WTC11 (cell line): ENCODE data around the gene MYBL2.

Source experiments
- CREM ChIP-seq: sonication (generic); formaldehyde crosslinking; IDR thresholded peaks from 2 replicates; pipeline ENCODE4 v1.8.1; 2022; ENCODE audit warnings: mild to moderate bottlenecking, missing genetic modification reagents, moderate library complexity
- TCF7 ChIP-seq: sonication (generic); formaldehyde crosslinking; IDR thresholded peaks from 2 replicates; pipeline ENCODE4 v1.8.0; 2022; ENCODE audit warnings: mild to moderate bottlenecking, low read depth, missing genetic modification reagents, moderate library complexity
- ZNF317 ChIP-seq: sonication (generic); formaldehyde crosslinking; IDR thresholded peaks from 2 replicates; pipeline ENCODE4 v1.8.1; 2023; ENCODE audit warnings: low read depth, mild to moderate bottlenecking, moderate library complexity, missing genetic modification reagents, borderline replicate concordance
- TF ChIP-seq, protein P1 (sequence below): fragments of 200-600 bp; IDR thresholded peaks from 2 replicates; pipeline ENCODE4 v1.8.0; 2022; ENCODE audit warnings: antibody characterized with exemption
- TF ChIP-seq, protein P2 (sequence below): sonication (generic); formaldehyde crosslinking; IDR thresholded peaks from 2 replicates; pipeline ENCODE4 v1.8.1; 2023; ENCODE audit warnings: mild to moderate bottlenecking, moderate library complexity, missing genetic modification reagents
- TF ChIP-seq, protein P3 (sequence below): sonication (generic); formaldehyde crosslinking; IDR thresholded peaks from 2 replicates; pipeline ENCODE4 v1.8.0; 2022; ENCODE audit warnings: missing genetic modification reagents

DNA sequence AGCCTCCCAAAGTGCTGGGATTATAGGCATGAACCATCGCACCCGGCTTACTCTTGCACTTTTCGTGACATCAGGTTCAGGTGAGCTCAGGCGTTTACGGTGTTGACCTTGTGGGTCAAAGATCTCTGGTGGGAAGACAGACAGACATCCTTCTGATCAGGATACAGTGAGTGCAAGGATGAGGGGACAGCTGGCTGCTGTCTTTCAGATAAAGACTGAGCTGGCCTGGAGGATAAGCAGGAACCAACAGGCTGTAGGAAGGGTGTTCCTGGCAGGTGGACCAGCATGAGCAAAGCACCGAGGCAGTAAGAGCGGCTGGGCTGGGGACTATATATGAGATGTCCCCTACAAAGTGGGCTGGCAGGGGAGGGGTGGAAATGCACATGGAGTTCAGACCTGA lies 71.0 kb downstream of the MYBL2 start:
- TF ChIP-seq, protein P1, sequence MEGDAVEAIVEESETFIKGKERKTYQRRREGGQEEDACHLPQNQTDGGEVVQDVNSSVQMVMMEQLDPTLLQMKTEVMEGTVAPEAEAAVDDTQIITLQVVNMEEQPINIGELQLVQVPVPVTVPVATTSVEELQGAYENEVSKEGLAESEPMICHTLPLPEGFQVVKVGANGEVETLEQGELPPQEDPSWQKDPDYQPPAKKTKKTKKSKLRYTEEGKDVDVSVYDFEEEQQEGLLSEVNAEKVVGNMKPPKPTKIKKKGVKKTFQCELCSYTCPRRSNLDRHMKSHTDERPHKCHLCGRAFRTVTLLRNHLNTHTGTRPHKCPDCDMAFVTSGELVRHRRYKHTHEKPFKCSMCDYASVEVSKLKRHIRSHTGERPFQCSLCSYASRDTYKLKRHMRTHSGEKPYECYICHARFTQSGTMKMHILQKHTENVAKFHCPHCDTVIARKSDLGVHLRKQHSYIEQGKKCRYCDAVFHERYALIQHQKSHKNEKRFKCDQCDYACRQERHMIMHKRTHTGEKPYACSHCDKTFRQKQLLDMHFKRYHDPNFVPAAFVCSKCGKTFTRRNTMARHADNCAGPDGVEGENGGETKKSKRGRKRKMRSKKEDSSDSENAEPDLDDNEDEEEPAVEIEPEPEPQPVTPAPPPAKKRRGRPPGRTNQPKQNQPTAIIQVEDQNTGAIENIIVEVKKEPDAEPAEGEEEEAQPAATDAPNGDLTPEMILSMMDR = no peak
- TF ChIP-seq, protein P2, sequence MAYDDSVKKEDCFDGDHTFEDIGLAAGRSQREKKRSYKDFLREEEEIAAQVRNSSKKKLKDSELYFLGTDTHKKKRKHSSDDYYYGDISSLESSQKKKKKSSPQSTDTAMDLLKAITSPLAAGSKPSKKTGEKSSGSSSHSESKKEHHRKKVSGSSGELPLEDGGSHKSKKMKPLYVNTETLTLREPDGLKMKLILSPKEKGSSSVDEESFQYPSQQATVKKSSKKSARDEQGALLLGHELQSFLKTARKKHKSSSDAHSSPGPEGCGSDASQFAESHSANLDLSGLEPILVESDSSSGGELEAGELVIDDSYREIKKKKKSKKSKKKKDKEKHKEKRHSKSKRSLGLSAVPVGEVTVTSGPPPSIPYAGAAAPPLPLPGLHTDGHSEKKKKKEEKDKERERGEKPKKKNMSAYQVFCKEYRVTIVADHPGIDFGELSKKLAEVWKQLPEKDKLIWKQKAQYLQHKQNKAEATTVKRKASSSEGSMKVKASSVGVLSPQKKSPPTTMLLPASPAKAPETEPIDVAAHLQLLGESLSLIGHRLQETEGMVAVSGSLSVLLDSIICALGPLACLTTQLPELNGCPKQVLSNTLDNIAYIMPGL (CRISPR knock-in tag) = no peak
- TF ChIP-seq CREM = no peak
- TF ChIP-seq TCF7 = no peak
- TF ChIP-seq ZNF317 (CRISPR knock-in tag) = no peak
- TF ChIP-seq, protein P3, sequence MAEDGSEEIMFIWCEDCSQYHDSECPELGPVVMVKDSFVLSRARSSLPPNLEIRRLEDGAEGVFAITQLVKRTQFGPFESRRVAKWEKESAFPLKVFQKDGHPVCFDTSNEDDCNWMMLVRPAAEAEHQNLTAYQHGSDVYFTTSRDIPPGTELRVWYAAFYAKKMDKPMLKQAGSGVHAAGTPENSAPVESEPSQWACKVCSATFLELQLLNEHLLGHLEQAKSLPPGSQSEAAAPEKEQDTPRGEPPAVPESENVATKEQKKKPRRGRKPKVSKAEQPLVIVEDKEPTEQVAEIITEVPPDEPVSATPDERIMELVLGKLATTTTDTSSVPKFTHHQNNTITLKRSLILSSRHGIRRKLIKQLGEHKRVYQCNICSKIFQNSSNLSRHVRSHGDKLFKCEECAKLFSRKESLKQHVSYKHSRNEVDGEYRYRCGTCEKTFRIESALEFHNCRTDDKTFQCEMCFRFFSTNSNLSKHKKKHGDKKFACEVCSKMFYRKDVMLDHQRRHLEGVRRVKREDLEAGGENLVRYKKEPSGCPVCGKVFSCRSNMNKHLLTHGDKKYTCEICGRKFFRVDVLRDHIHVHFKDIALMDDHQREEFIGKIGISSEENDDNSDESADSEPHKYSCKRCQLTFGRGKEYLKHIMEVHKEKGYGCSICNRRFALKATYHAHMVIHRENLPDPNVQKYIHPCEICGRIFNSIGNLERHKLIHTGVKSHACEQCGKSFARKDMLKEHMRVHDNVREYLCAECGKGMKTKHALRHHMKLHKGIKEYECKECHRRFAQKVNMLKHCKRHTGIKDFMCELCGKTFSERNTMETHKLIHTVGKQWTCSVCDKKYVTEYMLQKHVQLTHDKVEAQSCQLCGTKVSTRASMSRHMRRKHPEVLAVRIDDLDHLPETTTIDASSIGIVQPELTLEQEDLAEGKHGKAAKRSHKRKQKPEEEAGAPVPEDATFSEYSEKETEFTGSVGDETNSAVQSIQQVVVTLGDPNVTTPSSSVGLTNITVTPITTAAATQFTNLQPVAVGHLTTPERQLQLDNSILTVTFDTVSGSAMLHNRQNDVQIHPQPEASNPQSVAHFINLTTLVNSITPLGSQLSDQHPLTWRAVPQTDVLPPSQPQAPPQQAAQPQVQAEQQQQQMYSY = no peak
